ENCODE data around the gene MRRF.
A peak's percentile ranks its signal among the peaks of the same experiment; 100 is the strongest.

The MRRF gene

GRCh38 chr9:122258886-122259415, 5.7 kb upstream of the MRRF start:
- ATAC-seq (ENCODE audit: low read depth) = no peak
- TF ChIP-seq, protein P1, sequence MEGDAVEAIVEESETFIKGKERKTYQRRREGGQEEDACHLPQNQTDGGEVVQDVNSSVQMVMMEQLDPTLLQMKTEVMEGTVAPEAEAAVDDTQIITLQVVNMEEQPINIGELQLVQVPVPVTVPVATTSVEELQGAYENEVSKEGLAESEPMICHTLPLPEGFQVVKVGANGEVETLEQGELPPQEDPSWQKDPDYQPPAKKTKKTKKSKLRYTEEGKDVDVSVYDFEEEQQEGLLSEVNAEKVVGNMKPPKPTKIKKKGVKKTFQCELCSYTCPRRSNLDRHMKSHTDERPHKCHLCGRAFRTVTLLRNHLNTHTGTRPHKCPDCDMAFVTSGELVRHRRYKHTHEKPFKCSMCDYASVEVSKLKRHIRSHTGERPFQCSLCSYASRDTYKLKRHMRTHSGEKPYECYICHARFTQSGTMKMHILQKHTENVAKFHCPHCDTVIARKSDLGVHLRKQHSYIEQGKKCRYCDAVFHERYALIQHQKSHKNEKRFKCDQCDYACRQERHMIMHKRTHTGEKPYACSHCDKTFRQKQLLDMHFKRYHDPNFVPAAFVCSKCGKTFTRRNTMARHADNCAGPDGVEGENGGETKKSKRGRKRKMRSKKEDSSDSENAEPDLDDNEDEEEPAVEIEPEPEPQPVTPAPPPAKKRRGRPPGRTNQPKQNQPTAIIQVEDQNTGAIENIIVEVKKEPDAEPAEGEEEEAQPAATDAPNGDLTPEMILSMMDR (IDR thresholded peaks at IDR 0.05; ENCODE audit: poor library complexity, severe bottlenecking) = no peak
- no peak overlapping the region for H3K4me3 ChIP-seq (ENCODE audit: severe bottlenecking)
- no peak overlapping the region for H3K27ac ChIP-seq (ENCODE audit: poor library complexity, severe bottlenecking)
- no peaks in the 10 kb centered on the region for H3K9me3 ChIP-seq (ENCODE audit: severe bottlenecking)
- no peak for DNase-seq (ENCODE audit: low spot score)
- H3K36me3 ChIP-seq (ENCODE audit: low read depth) = peaks cover 71% of the 10 kb centered on the region
- no peaks in the 10 kb centered on the region for H3K27me3 ChIP-seq (ENCODE audit: insufficient read depth, poor library complexity, severe bottlenecking)
- H3K4me1 ChIP-seq (ENCODE audit: insufficient read depth, poor library complexity, severe bottlenecking) = peaks cover 7% of the 10 kb centered on the region

DNA sequence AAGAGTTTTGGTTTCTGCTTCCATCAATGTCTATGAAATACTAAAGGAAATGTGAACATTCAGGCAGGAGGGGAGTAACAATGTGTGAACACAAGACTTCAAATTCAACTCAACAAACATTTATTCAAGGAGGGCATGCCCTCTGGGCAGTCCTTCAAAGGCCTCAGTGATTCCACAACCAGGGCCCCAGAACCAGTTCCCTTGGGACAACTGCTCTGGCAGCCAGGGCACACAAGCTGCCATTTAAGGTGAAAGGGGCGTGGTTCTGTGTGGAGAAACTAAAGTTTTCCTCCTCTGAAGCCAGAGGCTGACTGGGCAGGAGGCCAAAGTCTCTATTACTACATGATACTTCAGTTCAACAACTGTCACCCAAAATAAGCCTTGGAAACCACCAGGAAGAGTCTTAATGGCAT, 3.2 kb upstream of the MRRF start:
- Histone ChIP-seq H3K36me3 (ENCODE audit: low read depth) (peaks cover 69% of the 10 kb centered on the region), H3K27ac (ENCODE audit: poor library complexity, severe bottlenecking) (no peak overlapping the region), H3K4me1 (ENCODE audit: insufficient read depth, poor library complexity, severe bottlenecking) (peaks cover 14% of the 10 kb centered on the region), H3K4me3 (ENCODE audit: severe bottlenecking) (no peak overlapping the region), H3K9me3 (ENCODE audit: severe bottlenecking) (no peaks in the 10 kb centered on the region), H3K27me3 (ENCODE audit: insufficient read depth, poor library complexity, severe bottlenecking) (no peaks in the 10 kb centered on the region)
- TF ChIP-seq, protein P1 (IDR thresholded peaks at IDR 0.05; ENCODE audit: poor library complexity, severe bottlenecking) = no peak
- no peak for DNase-seq (ENCODE audit: low spot score)
- ATAC-seq (ENCODE audit: low read depth) = no peak

GRCh38 chr9:122262073-122262472, 2.6 kb upstream of the MRRF start:
- H3K27me3 ChIP-seq (ENCODE audit: insufficient read depth, poor library complexity, severe bottlenecking) = no peaks in the 10 kb centered on the region
- H3K27ac ChIP-seq (ENCODE audit: poor library complexity, severe bottlenecking) = no peak overlapping the region
- TF ChIP-seq, protein P1 (IDR thresholded peaks at IDR 0.05; ENCODE audit: poor library complexity, severe bottlenecking) = no peak
- peaks cover 14% of the 10 kb centered on the region for H3K4me1 ChIP-seq (ENCODE audit: insufficient read depth, poor library complexity, severe bottlenecking)
- ATAC-seq (ENCODE audit: low read depth) (no peak), DNase-seq (ENCODE audit: low spot score) (no peak)
- H3K9me3 ChIP-seq (ENCODE audit: severe bottlenecking) = no peaks in the 10 kb centered on the region
- H3K4me3 ChIP-seq (ENCODE audit: severe bottlenecking) = no peak overlapping the region
- H3K36me3 ChIP-seq (ENCODE audit: low read depth) = peaks cover 65% of the 10 kb centered on the region

GRCh38 chr9:122263699-122264349, 858 bp upstream of the MRRF start:
- TF ChIP-seq, protein P1 (IDR thresholded peaks at IDR 0.05; ENCODE audit: poor library complexity, severe bottlenecking) = no peak
- Histone ChIP-seq H3K4me3 (ENCODE audit: severe bottlenecking) (peak overlapping the region; percentile 59), H3K9me3 (ENCODE audit: severe bottlenecking) (no peaks in the 10 kb centered on the region), H3K27me3 (ENCODE audit: insufficient read depth, poor library complexity, severe bottlenecking) (no peaks in the 10 kb centered on the region), H3K27ac (ENCODE audit: poor library complexity, severe bottlenecking) (peak overlapping the region; percentile 73), H3K4me1 (ENCODE audit: insufficient read depth, poor library complexity, severe bottlenecking) (peaks cover 14% of the 10 kb centered on the region), H3K36me3 (ENCODE audit: low read depth) (peaks cover 50% of the 10 kb centered on the region)
- DNase-seq (ENCODE audit: low spot score) (no peak), ATAC-seq (ENCODE audit: low read depth) (no peak)

Measured in RWPE2 (cell line).